ENCODE results near the gene SS18.

SS18 gene

DNA sequence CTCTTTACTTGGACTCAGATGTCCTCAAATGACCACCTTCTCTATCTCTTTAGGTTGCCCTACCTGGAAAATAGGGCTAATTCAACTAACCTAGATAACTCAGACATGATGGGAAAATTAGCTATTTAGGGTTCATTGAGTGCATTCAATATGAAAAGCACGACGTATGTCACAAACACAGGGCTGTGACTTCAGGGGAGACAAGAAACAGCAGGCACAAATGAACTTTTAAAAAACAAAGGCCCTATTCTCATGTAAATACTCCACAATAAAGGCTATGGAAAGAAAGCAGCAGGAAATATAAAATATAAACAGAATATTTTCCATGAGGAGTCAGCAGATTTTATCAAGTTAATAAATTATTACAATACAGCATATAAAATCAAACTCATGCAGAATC, 97.8 kb downstream of the SS18 start:
- no peak for DNase-seq

- DNase-seq = no peak
Measured at GRCh38 chr18:25990473-25990872, 99.9 kb downstream of the SS18 start.

GRCh38 chr18:25985707-25986394, 104.6 kb downstream of the SS18 start:
- no peak for DNase-seq

GRCh38 chr18:25983730-25984129, 106.7 kb downstream of the SS18 start:
- no peak for DNase-seq

- DNase-seq = no peak
Measured at GRCh38 chr18:25982961-25983360, 107.5 kb downstream of the SS18 start.

DNA sequence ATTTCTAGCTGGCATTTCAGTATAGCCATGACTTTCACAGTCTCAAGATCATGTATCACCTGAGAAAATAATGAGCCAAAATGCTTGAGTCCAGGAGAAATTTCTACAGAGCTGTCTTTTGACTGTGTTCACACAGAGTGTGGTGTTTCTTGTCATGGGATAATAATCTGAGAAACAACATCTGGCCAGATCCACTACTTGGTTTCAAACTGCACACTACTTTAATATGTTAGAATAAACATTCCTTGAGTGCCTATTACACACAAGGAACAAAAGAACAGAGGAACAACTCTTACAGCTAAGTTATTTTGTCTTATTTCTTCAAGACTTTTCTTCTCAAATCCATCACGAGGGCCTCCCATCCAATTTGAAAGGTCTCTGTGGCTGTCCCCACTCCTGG, 108.3 kb downstream of the SS18 start:
- DNase-seq = no peak

- DNase-seq = no peak
Measured at GRCh38 chr18:25979369-25980040, 110.9 kb downstream of the SS18 start.

DNA sequence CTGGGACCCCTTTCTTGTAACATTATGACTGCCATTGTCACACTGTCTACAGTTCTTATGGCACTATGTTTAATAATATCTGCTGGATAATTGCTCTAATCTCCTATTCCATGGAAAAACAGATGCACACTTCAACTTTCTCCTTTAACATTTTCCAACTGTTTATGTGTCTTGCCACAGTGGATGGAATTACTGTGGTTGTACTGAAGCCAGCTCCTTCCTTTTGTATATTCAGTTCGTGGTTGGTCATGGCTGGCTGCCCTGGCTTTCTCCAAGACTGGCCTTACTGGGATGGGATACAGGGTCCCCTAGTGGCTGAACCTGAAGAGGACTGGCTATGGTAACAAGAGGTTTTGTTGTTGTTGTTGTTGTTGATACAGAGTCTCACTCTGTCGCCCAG, 113.9 kb downstream of the SS18 start:
- DNase-seq = no peak

DNA sequence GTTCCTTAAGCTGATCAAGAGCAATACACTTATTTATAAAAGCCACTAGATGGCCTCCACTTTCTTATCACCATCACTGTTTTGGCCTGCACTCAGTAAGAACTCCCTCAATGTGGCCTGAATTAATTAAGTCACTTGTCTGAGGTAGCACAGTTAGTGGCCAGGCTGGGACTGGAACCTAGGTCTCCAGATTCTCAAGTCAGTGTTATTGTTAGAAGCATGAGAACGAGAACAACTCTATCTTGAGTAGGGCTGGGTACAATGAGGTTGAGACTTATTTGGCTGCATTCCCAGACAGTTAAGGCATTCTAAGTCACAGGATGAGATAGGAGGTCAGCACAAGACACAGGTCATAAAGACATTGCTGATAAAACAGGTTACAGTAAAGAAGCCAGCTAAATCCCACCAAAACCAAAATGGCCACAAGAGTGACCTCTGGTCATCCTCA, 115.8 kb downstream of the SS18 start:
- DNase-seq = no peak

Data from activated CD4-positive, alpha-beta T cell treated with anti-CD3 and anti-CD28 coated beads, Interleukin-10, Interleukin-2, amounts not matched to agents 100 ng/mL and 50 ng/mL, durations not matched to agents 16 hours and 8 hours (primary cell).